Fibroblast of pulmonary artery (primary cell): ENCODE results near the gene GRIN2C.

Experiments used
- DNase-seq: peaks from one replicate; pipeline ENCODE4 v3.0.0-alpha.2; 2010; ENCODE audit warnings: low read depth
- H3K4me3 ChIP-seq: replicated peaks from 2 replicates; pipeline ENCODE4 v1.5.1; 2011; ENCODE audit warnings: low read depth, mild to moderate bottlenecking, control low read depth, low read length, moderate library complexity
- CTCF ChIP-seq: IDR thresholded peaks from 2 replicates; pipeline ENCODE4 v1.5.1; 2011; ENCODE audit warnings: mild to moderate bottlenecking, control low read depth, low read length, inconsistent platforms; ENCODE audit errors: missing control alignments

GRIN2C gene

GRCh38 chr17:74843352-74843627, 16.4 kb downstream of the GRIN2C start:
- no peak for TF ChIP-seq CTCF
- H3K4me3 ChIP-seq, result no peak overlapping the region
- DNase-seq, result no peak

- H3K4me3 ChIP-seq, result no peak overlapping the region
- DNase-seq, result peak; percentile 69
- TF ChIP-seq CTCF, result peak; percentile 24
These were observed 16.9 kb downstream of the GRIN2C start for GRCh38 chr17:74842599-74843351.

- no peak for TF ChIP-seq CTCF
- H3K4me3 ChIP-seq, result no peak overlapping the region
- no peak for DNase-seq
These were observed 17.5 kb downstream of the GRIN2C start for GRCh38 chr17:74842146-74842598.

GRCh38 chr17:74840989-74841666, 18.6 kb downstream of the GRIN2C start:
- no peak overlapping the region for H3K4me3 ChIP-seq
- DNase-seq, result peak; percentile 49
- no peak for TF ChIP-seq CTCF

GRCh38 chr17:74839990-74840852, 19.5 kb downstream of the GRIN2C start:
- no peak for DNase-seq
- TF ChIP-seq CTCF, result no peak
- H3K4me3 ChIP-seq, result no peak overlapping the region

- H3K4me3 ChIP-seq, result no peak overlapping the region
- no peak for DNase-seq
- TF ChIP-seq CTCF, result no peak
These were observed 21.4 kb downstream of the GRIN2C start for GRCh38 chr17:74838274-74838673.
